OCI-LY7 (cell line): ENCODE measurements around the gene SYTL2. TPM values are rescaled to one million over a fixed set of nuclear protein-coding genes. Genes with fewer than 3 reads are reported as not detected.

ENCODE experiments used
- BruUV-seq: library from RNA; stranded (reverse); fragments of 400-500 nt; replicated peaks from 2 replicates; lab custom pipeline; 2021; lab: Mats Ljungman, UMichigan
- CTCF ChIA-PET: fragments of 300-600 bp; sonication (Branson Sonifier 250); formaldehyde crosslinking; loops from one replicate; lab custom pipeline; 2022; ENCODE audit warnings: antibody characterized with exemption; ENCODE audit not compliant: unreplicated experiment; lab: Charles Lee
- POLR2A ChIA-PET: fragments of 300-600 bp; sonication (Branson Sonifier 250); formaldehyde crosslinking; loops from one replicate; lab custom pipeline; 2022; ENCODE audit warnings: antibody characterized with exemption; lab: Charles Lee
- DNase-seq: peaks from one replicate; pipeline ENCODE4 v3.0.0-alpha.2; 2015; ENCODE audit warnings: low spot score
- H2AFZ ChIP-seq: fragments of 200-600 bp; sonication (generic), shearing (Covaris generic); 2 replicates; pipeline ENCODE4 v1.6.1; 2014; ENCODE audit warnings: mild to moderate bottlenecking, antibody characterized with exemption, low read length, moderate library complexity
- H3K27ac ChIP-seq: fragments of 200-600 bp; sonication (generic); 2 replicates; pipeline ENCODE4 v1.5.1; 2014; ENCODE audit warnings: mixed run types, low read depth, mild to moderate bottlenecking, moderate library complexity, low read length, inconsistent platforms; ENCODE audit not compliant: poor library complexity, severe bottlenecking
- H3K36me3 ChIP-seq: fragments of 200-600 bp; sonication (generic); 2 replicates; pipeline ENCODE4 v1.6.1; 2014; ENCODE audit warnings: mild to moderate bottlenecking, antibody characterized with exemption, low read length, moderate library complexity, mixed read lengths; ENCODE audit not compliant: insufficient read depth
- H3K4me1 ChIP-seq: fragments of 200-600 bp; sonication (generic); 2 replicates; pipeline ENCODE4 v1.5.1; 2014; ENCODE audit warnings: mild to moderate bottlenecking, low read length; ENCODE audit not compliant: insufficient read depth, poor library complexity, severe bottlenecking
- H3K4me2 ChIP-seq: fragments of 200-600 bp; sonication (generic); 2 replicates; pipeline ENCODE4 v1.6.1; 2014; ENCODE audit warnings: mild to moderate bottlenecking, low read length
- H3K4me3 ChIP-seq: fragments of 200-600 bp; sonication (generic); 2 replicates; pipeline ENCODE4 v1.5.1; 2014; ENCODE audit warnings: mild to moderate bottlenecking, low read depth, low read length; ENCODE audit not compliant: poor library complexity, severe bottlenecking
- H3K79me2 ChIP-seq: fragments of 200-600 bp; sonication (generic); 2 replicates; pipeline ENCODE4 v1.6.1; 2016; ENCODE audit warnings: low read depth, mild to moderate bottlenecking, low read length, moderate library complexity, mixed read lengths; ENCODE audit not compliant: insufficient read depth
- H3K9me2 ChIP-seq: fragments of 200-600 bp; sonication (generic); 2 replicates; pipeline ENCODE4 v1.6.1; 2016; ENCODE audit warnings: mild to moderate bottlenecking, low read length, mixed read lengths; ENCODE audit not compliant: insufficient read depth
- H3K9me3 ChIP-seq: fragments of 200-600 bp; sonication (generic); 2 replicates; pipeline ENCODE4 v1.6.1; 2014; ENCODE audit warnings: mild to moderate bottlenecking, mixed run types, low read length, mixed read lengths
- H4K20me1 ChIP-seq: fragments of 200-600 bp; sonication (generic); 2 replicates; pipeline ENCODE4 v1.6.1; 2014; ENCODE audit warnings: mild to moderate bottlenecking, antibody characterized with exemption, low read length, moderate library complexity, mixed read lengths; ENCODE audit not compliant: insufficient read depth
- EZH2phosphoT487 ChIP-seq: fragments of 200-600 bp; sonication (generic); IDR thresholded peaks from 2 replicates; pipeline ENCODE4 v1.6.1; 2018; ENCODE audit warnings: low read depth, borderline replicate concordance, mild to moderate bottlenecking, mixed run types, antibody characterized with exemption, low read length, moderate library complexity, mixed read lengths
- intact Hi-C: fragments of 100-400 bp; cut with micrococcal nuclease; formaldehyde crosslinking; loops from one replicate; pipeline ENCODE4 v1.10.0; 2022; ENCODE audit not compliant: unreplicated experiment
- total RNA-seq, 2 experiments: library from RNA; depleted of rRNA in 1 of 2; stranded (reverse); fragments of >200 nt in 1 of 2; shearing (Covaris generic) in 1 of 2; gene quantifications; 2 replicates each; pipeline ENCODE4 v1.2.3, GENCODE V29; 2014 to 2022
- TF ChIP-seq, protein P1 (sequence below): fragments of 200-600 bp; sonication (generic); conservative IDR thresholded peaks from 2 replicates; pipeline ENCODE4 v1.5.1; 2014; ENCODE audit warnings: mild to moderate bottlenecking, antibody characterized with exemption, low read length, moderate library complexity, mixed read lengths

The SYTL2 gene
- total RNA-seq, 2 experiments from 2014 or later = 2.6 to 5.1 TPM

GRCh38 chr11:85829172-85829571 is 18.2 kb upstream of the SYTL2 start:
- intact Hi-C loops = loop anchor here (10.0 kb wide), 2 partner anchors 134 to 234 kb away; no protein-coding TSS in a partner anchor
- no peaks in the 10 kb centered on the region for H3K79me2 ChIP-seq
- no peak overlapping the region for H2AFZ ChIP-seq
- POLR2A ChIA-PET = interaction anchor here (1.2 kb wide), 1 partner anchor 18 kb away, joined by 3 read pairs; no protein-coding TSS in a partner anchor
- no peaks in the 10 kb centered on the region for H4K20me1 ChIP-seq
- H3K36me3 ChIP-seq = no peaks in the 10 kb centered on the region
- no peak for DNase-seq
- no peak overlapping the region for H3K4me2 ChIP-seq
- no TSS peak for BruUV-seq
- H3K27ac ChIP-seq = no peak overlapping the region
- TF ChIP-seq, protein P1, sequence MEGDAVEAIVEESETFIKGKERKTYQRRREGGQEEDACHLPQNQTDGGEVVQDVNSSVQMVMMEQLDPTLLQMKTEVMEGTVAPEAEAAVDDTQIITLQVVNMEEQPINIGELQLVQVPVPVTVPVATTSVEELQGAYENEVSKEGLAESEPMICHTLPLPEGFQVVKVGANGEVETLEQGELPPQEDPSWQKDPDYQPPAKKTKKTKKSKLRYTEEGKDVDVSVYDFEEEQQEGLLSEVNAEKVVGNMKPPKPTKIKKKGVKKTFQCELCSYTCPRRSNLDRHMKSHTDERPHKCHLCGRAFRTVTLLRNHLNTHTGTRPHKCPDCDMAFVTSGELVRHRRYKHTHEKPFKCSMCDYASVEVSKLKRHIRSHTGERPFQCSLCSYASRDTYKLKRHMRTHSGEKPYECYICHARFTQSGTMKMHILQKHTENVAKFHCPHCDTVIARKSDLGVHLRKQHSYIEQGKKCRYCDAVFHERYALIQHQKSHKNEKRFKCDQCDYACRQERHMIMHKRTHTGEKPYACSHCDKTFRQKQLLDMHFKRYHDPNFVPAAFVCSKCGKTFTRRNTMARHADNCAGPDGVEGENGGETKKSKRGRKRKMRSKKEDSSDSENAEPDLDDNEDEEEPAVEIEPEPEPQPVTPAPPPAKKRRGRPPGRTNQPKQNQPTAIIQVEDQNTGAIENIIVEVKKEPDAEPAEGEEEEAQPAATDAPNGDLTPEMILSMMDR = no peak
- TF ChIP-seq EZH2phosphoT487 = no peak
- CTCF ChIA-PET = no interaction called here
- no peak overlapping the region for H3K4me3 ChIP-seq
- no peaks in the 10 kb centered on the region for H3K9me2 ChIP-seq
- no peaks in the 10 kb centered on the region for H3K9me3 ChIP-seq
- no peaks in the 10 kb centered on the region for H3K4me1 ChIP-seq

- Histone ChIP-seq H3K4me1 (no peaks in the 10 kb centered on the region), H3K9me3 (no peaks in the 10 kb centered on the region), H3K4me3 (no peak overlapping the region), H3K27ac (no peak overlapping the region), H3K36me3 (no peaks in the 10 kb centered on the region), H4K20me1 (no peaks in the 10 kb centered on the region), H3K79me2 (no peaks in the 10 kb centered on the region), H3K9me2 (no peaks in the 10 kb centered on the region), H2AFZ (no peak overlapping the region), H3K4me2 (no peak overlapping the region)
- intact Hi-C loops = loop anchor here (10.0 kb wide), 2 partner anchors 134 to 234 kb away; no protein-coding TSS in a partner anchor
- ChIA-PET CTCF (no interaction called here), POLR2A (interaction anchor here (1.2 kb wide), 1 partner anchor 19 kb away, joined by 3 read pairs; no protein-coding TSS in a partner anchor)
- TF ChIP-seq, protein P1 = no peak
- TF ChIP-seq EZH2phosphoT487 = no peak
- no TSS peak for BruUV-seq
- no peak for DNase-seq
Measured at GRCh38 chr11:85828640-85828978, 17.7 kb upstream of the SYTL2 start.
